22Rv1 (cell line): Measurements from ENCODE around the gene GRIK1.

ENCODE experiments used
- H3K27ac ChIP-seq: fragments of 450-650 bp; 2 replicates; pipeline ENCODE4 v1.5.1; 2017
- ZFX ChIP-seq: fragments of 450-650 bp; IDR thresholded peaks from 2 replicates; pipeline ENCODE4 v1.6.1; 2017; ENCODE audit warnings: antibody characterized with exemption, borderline replicate concordance
- TF ChIP-seq, protein P1 (sequence below): fragments of 450-650 bp; IDR thresholded peaks from 2 replicates; pipeline ENCODE4 v1.5.1; 2017; ENCODE audit warnings: mild to moderate bottlenecking

Gene GRIK1

DNA sequence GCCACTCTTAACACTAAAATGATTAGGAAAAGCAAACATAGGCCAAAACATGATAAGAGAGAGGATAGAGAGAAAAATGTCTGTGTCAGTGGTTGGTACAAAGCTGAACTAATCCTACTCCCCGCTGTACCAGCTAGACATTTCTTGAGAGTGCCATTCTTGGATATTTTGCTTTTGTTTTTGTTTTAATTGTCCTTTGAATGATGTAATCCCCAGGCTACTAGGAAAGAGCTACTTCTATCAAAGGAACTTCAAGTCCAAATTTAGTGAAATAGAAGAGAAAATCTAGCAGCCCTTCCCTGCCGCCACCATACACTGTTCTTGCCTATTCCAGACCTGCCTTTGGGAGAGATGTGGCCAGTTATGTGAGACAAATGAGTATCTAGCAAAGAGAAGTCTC lies 269.6 kb downstream of the GRIK1 start:
- H3K27ac ChIP-seq = no peak overlapping the region
- TF ChIP-seq, protein P1, sequence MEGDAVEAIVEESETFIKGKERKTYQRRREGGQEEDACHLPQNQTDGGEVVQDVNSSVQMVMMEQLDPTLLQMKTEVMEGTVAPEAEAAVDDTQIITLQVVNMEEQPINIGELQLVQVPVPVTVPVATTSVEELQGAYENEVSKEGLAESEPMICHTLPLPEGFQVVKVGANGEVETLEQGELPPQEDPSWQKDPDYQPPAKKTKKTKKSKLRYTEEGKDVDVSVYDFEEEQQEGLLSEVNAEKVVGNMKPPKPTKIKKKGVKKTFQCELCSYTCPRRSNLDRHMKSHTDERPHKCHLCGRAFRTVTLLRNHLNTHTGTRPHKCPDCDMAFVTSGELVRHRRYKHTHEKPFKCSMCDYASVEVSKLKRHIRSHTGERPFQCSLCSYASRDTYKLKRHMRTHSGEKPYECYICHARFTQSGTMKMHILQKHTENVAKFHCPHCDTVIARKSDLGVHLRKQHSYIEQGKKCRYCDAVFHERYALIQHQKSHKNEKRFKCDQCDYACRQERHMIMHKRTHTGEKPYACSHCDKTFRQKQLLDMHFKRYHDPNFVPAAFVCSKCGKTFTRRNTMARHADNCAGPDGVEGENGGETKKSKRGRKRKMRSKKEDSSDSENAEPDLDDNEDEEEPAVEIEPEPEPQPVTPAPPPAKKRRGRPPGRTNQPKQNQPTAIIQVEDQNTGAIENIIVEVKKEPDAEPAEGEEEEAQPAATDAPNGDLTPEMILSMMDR = no peak
- TF ChIP-seq ZFX = no peak

DNA sequence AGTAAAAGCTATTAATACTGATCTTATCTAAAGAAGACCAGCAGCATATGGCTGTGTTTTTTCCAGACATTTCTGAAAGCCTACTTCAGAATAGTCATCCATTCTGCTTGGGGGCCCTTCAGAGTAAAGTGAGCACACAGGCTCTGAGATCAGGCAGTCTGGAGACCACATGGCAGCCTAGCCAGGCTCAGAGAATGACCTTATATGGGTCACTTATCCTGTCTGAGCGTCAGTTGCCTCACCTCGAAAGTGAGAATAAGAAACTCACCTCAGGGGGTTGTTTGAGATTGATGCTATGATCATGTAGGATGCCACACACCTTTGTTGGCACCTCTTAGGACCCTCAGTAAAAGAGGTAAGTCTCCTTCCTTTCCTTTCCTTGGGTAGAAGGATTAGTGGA lies 270.4 kb downstream of the GRIK1 start:
- TF ChIP-seq ZFX = no peak
- TF ChIP-seq, protein P1 = no peak
- H3K27ac ChIP-seq = no peak overlapping the region

DNA sequence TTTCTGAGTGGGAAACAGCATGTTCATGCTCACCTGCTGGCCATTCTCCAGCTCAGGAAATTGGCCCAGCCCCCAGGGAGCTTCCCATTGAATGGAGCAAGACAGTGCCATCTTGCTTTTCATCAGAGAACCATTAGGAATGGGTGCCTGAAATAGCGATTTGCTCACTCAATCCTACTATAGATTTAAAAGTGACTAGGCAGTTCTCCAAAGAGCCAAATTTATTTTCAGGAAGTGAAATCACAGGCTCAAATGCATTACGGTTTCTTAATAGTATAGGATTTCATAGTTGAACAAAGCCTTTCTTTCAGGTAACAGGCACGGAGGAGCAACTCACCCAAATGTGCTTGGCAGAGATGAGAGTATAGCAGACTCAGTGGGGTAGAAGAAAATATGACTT lies 272.1 kb downstream of the GRIK1 start:
- TF ChIP-seq, protein P1 = no peak
- TF ChIP-seq ZFX = no peak
- H3K27ac ChIP-seq = no peak overlapping the region

DNA sequence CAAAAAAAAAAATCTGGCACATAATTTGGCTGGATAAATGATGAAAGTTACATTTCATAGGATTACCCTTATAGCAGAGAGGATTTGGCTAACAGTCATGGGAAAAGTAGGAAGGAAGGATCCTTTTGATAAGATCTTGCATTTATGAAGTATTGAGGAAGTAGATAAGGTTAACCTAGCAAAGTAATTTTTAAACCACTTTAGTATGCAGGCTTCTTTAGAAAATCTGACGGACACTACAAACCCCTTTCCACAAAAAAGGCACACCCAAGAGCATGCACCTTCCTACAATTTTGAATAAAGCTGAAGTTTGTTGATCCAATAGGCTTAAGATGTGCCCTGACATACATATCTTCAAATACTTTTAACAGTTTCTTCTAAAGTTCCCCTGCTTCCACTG lies 275.2 kb downstream of the GRIK1 start:
- no peak overlapping the region for H3K27ac ChIP-seq
- TF ChIP-seq, protein P1 = no peak
- no peak for TF ChIP-seq ZFX

DNA sequence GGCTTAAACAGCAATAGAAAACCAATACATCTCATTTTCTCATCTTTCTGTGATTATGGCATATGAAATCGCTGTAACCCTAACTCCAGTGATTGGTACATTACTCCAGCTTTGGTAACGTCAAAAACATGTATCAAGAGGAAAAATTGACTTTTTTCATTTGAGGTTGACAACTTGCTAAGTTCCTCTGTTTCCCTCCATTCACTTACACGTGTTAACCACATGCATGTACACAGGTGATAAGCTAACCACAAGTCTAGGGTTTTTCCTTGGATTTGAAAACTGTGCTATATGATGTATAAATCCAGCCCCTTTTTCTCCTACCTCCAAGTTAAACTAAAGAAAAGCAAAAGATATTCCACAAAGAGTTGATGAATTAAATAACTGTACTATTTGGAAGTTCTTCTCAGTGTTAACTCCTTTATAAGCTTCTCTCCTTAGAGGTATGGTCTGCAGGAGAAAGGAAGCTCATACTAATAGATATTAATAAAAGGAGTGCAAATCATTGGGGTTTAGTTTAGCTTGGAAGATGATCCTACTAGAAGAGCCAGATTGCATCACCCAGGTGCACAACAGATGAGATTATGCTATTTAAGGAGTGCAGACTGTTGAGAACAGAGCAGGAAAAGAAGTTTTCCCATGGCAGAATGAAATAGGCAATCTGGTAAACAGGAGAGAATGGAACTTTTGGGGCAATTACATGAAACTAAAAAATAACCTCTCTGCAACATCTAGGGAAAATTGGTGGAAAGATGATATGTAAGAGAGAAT lies 277.9 kb downstream of the GRIK1 start:
- TF ChIP-seq, protein P1 = no peak
- no peak for TF ChIP-seq ZFX
- no peak overlapping the region for H3K27ac ChIP-seq

DNA sequence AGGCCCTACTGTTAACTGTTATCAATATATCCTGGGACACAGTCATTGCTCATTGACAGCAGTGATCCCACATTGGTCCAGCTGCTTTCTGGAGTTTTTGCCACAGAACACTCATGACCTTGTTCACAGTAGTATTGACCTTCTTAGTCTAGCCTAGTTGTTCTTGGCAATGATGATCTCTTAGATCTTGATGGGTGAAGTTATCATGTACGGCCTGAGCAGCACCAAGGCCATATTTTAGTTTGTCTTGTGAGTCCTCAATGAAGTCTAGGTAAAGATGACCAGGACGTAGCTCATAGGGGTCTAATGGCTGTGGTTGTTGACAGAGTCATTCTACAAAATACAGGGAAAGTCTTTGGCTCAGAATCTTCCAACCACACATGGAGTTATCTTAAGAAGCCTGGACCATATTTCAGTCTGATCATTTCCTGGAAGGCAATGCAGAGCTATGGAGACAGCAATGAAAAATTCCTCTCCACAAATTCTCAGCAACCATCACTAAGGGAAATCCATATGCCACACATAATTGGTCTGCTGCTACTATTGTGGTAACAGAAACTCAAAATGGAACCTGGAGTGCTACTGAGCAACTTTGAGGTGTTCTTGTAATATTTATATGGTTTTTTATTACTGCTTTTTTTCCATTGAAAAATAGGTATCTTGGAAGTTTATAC lies 279.6 kb downstream of the GRIK1 start:
- H3K27ac ChIP-seq = no peak overlapping the region
- TF ChIP-seq, protein P1 = no peak

DNA sequence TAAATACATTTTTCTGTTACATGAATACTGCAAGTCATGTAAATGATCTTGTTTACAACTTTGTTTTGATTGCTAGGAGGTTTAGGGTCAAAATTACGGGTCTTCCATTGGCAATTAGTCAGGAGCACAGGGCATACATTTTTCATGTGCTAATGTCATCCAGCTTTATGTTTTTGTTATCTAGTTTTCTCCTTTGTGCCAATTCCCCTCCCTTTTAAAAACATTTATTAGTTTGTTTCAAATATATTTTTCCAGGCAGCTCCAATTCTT lies 280.9 kb downstream of the GRIK1 start:
- no peak overlapping the region for H3K27ac ChIP-seq
- no peak for TF ChIP-seq ZFX
- TF ChIP-seq, protein P1 = no peak
